ENCODE measurements around the gene SFRP5.

SFRP5 gene

GRCh38 chr10:97771913-97772823, at the start of gene SFRP5:
Gene SFRP5, minus strand, starts transcription at chr10:97771999. Its CDS starts 166 bp downstream, at chr10:97771833.
- H3K27me3 Mint-ChIP-seq, result peaks cover 27% of the 10 kb centered on the region
- peak within 1 kb of the TSS; percentile 67 for H3K4me3 Mint-ChIP-seq
- no peak within 1 kb of the TSS for H3K27ac Mint-ChIP-seq
- DNase-seq (no peak), ATAC-seq (peak; percentile 24)
- H3K4me1 Mint-ChIP-seq, result peaks cover 14% of the 10 kb centered on the region
- H3K36me3 Mint-ChIP-seq (ENCODE audit: low read depth), result no peaks in the 10 kb centered on the region
- no peaks in the 10 kb centered on the region for H3K9me3 Mint-ChIP-seq

- ATAC-seq (no peak), DNase-seq (no peak)
- Mint-ChIP-seq H3K27ac (no peak overlapping the region), H3K27me3 (no peaks in the 10 kb centered on the region), H3K4me1 (peaks cover 4% of the 10 kb centered on the region), H3K4me3 (no peak overlapping the region), H3K36me3 (ENCODE audit: low read depth) (no peaks in the 10 kb centered on the region), H3K9me3 (no peaks in the 10 kb centered on the region)
Observed at GRCh38 chr10:97820096-97820704, 48.4 kb upstream of the SFRP5 start.

- no peak for ATAC-seq
- no peak for DNase-seq
- Mint-ChIP-seq H3K27me3 (no peaks in the 10 kb centered on the region), H3K27ac (no peak overlapping the region), H3K4me1 (peaks cover 4% of the 10 kb centered on the region), H3K9me3 (no peaks in the 10 kb centered on the region), H3K36me3 (ENCODE audit: low read depth) (no peaks in the 10 kb centered on the region), H3K4me3 (no peak overlapping the region)
Observed at GRCh38 chr10:97818572-97818971, 46.8 kb upstream of the SFRP5 start.

- Mint-ChIP-seq H3K4me3 (no peak overlapping the region), H3K36me3 (ENCODE audit: low read depth) (no peaks in the 10 kb centered on the region), H3K27ac (no peak overlapping the region), H3K27me3 (no peaks in the 10 kb centered on the region), H3K9me3 (no peaks in the 10 kb centered on the region), H3K4me1 (peaks cover 6% of the 10 kb centered on the region)
- no peak for ATAC-seq
- DNase-seq, result no peak
Observed at GRCh38 chr10:97816609-97817008, 44.8 kb upstream of the SFRP5 start.

- Mint-ChIP-seq H3K4me3 (no peak overlapping the region), H3K27me3 (no peaks in the 10 kb centered on the region), H3K27ac (no peak overlapping the region), H3K9me3 (no peaks in the 10 kb centered on the region), H3K36me3 (ENCODE audit: low read depth) (no peaks in the 10 kb centered on the region), H3K4me1 (peaks cover 6% of the 10 kb centered on the region)
- DNase-seq (no peak), ATAC-seq (no peak)
Observed at GRCh38 chr10:97814996-97815395, 43.2 kb upstream of the SFRP5 start.

- H3K4me3 Mint-ChIP-seq, result no peak overlapping the region
- H3K36me3 Mint-ChIP-seq (ENCODE audit: low read depth), result no peaks in the 10 kb centered on the region
- no peaks in the 10 kb centered on the region for H3K27me3 Mint-ChIP-seq
- no peaks in the 10 kb centered on the region for H3K9me3 Mint-ChIP-seq
- no peak overlapping the region for H3K27ac Mint-ChIP-seq
- H3K4me1 Mint-ChIP-seq, result peaks cover 6% of the 10 kb centered on the region
- DNase-seq, result no peak
- no peak for ATAC-seq
Observed at GRCh38 chr10:97813311-97813710, 41.5 kb upstream of the SFRP5 start.

GRCh38 chr10:97812696-97813095, 40.9 kb upstream of the SFRP5 start:
- no peaks in the 10 kb centered on the region for H3K36me3 Mint-ChIP-seq (ENCODE audit: low read depth)
- H3K27ac Mint-ChIP-seq, result no peak overlapping the region
- ATAC-seq (no peak), DNase-seq (no peak)
- no peak overlapping the region for H3K4me3 Mint-ChIP-seq
- H3K27me3 Mint-ChIP-seq, result no peaks in the 10 kb centered on the region
- peaks cover 6% of the 10 kb centered on the region for H3K4me1 Mint-ChIP-seq
- H3K9me3 Mint-ChIP-seq, result no peaks in the 10 kb centered on the region

GRCh38 chr10:97811958-97812357, 40.2 kb upstream of the SFRP5 start:
- peaks cover 6% of the 10 kb centered on the region for H3K4me1 Mint-ChIP-seq
- H3K36me3 Mint-ChIP-seq (ENCODE audit: low read depth), result no peaks in the 10 kb centered on the region

GRCh38 chr10:97810446-97810845, 38.6 kb upstream of the SFRP5 start:
- ATAC-seq, result no peak
- Mint-ChIP-seq H3K9me3 (no peaks in the 10 kb centered on the region), H3K27ac (no peak overlapping the region), H3K4me1 (peaks cover 6% of the 10 kb centered on the region), H3K27me3 (no peaks in the 10 kb centered on the region), H3K4me3 (no peak overlapping the region), H3K36me3 (ENCODE audit: low read depth) (no peaks in the 10 kb centered on the region)
- DNase-seq, result no peak

More at GRCh38 chr10:97811958-97812357, 40.2 kb upstream of the SFRP5 start:
- no peaks in the 10 kb centered on the region for H3K27me3 Mint-ChIP-seq
- DNase-seq (no peak), ATAC-seq (no peak)
- no peak overlapping the region for H3K27ac Mint-ChIP-seq
- H3K4me3 Mint-ChIP-seq, result no peak overlapping the region
- H3K9me3 Mint-ChIP-seq, result no peaks in the 10 kb centered on the region

- H3K4me1 Mint-ChIP-seq, result no peaks in the 10 kb centered on the region
- no peaks in the 10 kb centered on the region for H3K9me3 Mint-ChIP-seq
- ATAC-seq (no peak), DNase-seq (no peak)
- peaks cover 2% of the 10 kb centered on the region for H3K27me3 Mint-ChIP-seq
- H3K27ac Mint-ChIP-seq, result no peak overlapping the region
- H3K4me3 Mint-ChIP-seq, result no peak overlapping the region
- H3K36me3 Mint-ChIP-seq (ENCODE audit: low read depth), result no peaks in the 10 kb centered on the region
Observed at GRCh38 chr10:97805949-97806348, 34.1 kb upstream of the SFRP5 start.

- DNase-seq (no peak), ATAC-seq (no peak)
- Mint-ChIP-seq H3K36me3 (ENCODE audit: low read depth) (no peaks in the 10 kb centered on the region), H3K27me3 (peaks cover 2% of the 10 kb centered on the region), H3K4me1 (no peaks in the 10 kb centered on the region), H3K4me3 (no peak overlapping the region), H3K9me3 (no peaks in the 10 kb centered on the region), H3K27ac (no peak overlapping the region)
Observed at GRCh38 chr10:97805096-97805884, 33.5 kb upstream of the SFRP5 start.

GRCh38 chr10:97801422-97801821, 29.6 kb upstream of the SFRP5 start:
- Mint-ChIP-seq H3K4me3 (no peak overlapping the region), H3K27me3 (peaks cover 2% of the 10 kb centered on the region), H3K4me1 (peaks cover 9% of the 10 kb centered on the region), H3K27ac (no peak overlapping the region), H3K36me3 (ENCODE audit: low read depth) (no peaks in the 10 kb centered on the region), H3K9me3 (peaks cover 14% of the 10 kb centered on the region)
- no peak for ATAC-seq
- no peak for DNase-seq

- Mint-ChIP-seq H3K4me1 (peaks cover 16% of the 10 kb centered on the region), H3K27me3 (peaks cover 2% of the 10 kb centered on the region), H3K9me3 (peaks cover 16% of the 10 kb centered on the region), H3K36me3 (ENCODE audit: low read depth) (no peaks in the 10 kb centered on the region), H3K4me3 (no peak overlapping the region), H3K27ac (no peak overlapping the region)
- DNase-seq (no peak), ATAC-seq (no peak)
Observed at GRCh38 chr10:97800474-97800873, 28.7 kb upstream of the SFRP5 start.

- H3K36me3 Mint-ChIP-seq (ENCODE audit: low read depth), result no peaks in the 10 kb centered on the region
- no peak overlapping the region for H3K4me3 Mint-ChIP-seq
- peaks cover 18% of the 10 kb centered on the region for H3K4me1 Mint-ChIP-seq
- no peak overlapping the region for H3K27ac Mint-ChIP-seq
- DNase-seq, result no peak
- no peak for ATAC-seq
- peaks cover 16% of the 10 kb centered on the region for H3K9me3 Mint-ChIP-seq
- peaks cover 2% of the 10 kb centered on the region for H3K27me3 Mint-ChIP-seq
Observed at GRCh38 chr10:97798958-97799610, 27.3 kb upstream of the SFRP5 start.

All from activated naive CD8-positive, alpha-beta T cell treated with anti-CD3 and anti-CD28 coated beads, Interleukin-2, amount 50 U/mL, for 24 hours (primary cell).